ENCODE data around the gene CA11.

Gene CA11

GRCh38 chr19:48595171-48595570, 50.8 kb downstream of the CA11 start:
- TF ChIP-seq EZH2 (IDR thresholded peaks at IDR 0.05; ENCODE audit: borderline replicate concordance, low read length) (no peak), CTCF (IDR thresholded peaks at IDR 0.05; ENCODE audit: low read length) (no peak)
- H3K4me3 ChIP-seq (ENCODE audit: low read depth, low read length, poor library complexity, severe bottlenecking): no peak overlapping the region
- H3K9me2 ChIP-seq (ENCODE audit: low read depth, low read length): no peaks in the 10 kb centered on the region
- no peaks in the 10 kb centered on the region for H3K36me3 ChIP-seq (ENCODE audit: insufficient read depth, low read length)
- no peaks in the 10 kb centered on the region for H3F3A ChIP-seq (ENCODE audit: insufficient read depth, low read length)
- peaks cover 9% of the 10 kb centered on the region for H3K4me1 ChIP-seq (ENCODE audit: insufficient read depth, low read length, severe bottlenecking)
- peaks cover 4% of the 10 kb centered on the region; the same call in 1 of the 2 replicates for H3K27me3 ChIP-seq (ENCODE audit: insufficient read depth, low read length)
- H4K20me1 ChIP-seq (ENCODE audit: insufficient read depth, low read length): no peaks in the 10 kb centered on the region
- no peak overlapping the region for H2AFZ ChIP-seq (ENCODE audit: low read length)
- no peaks in the 10 kb centered on the region for H3K9me3 ChIP-seq (ENCODE audit: low read length)
- no peak overlapping the region for H3K27ac ChIP-seq (ENCODE audit: low read depth, low read length, poor library complexity, severe bottlenecking)
- no peak overlapping the region for H3K9ac ChIP-seq (ENCODE audit: low read length)
- no peaks in the 10 kb centered on the region for H3K79me2 ChIP-seq (ENCODE audit: insufficient read depth, low read length)
- H3K4me2 ChIP-seq (ENCODE audit: low read length): no peak overlapping the region

GRCh38 chr19:48591021-48591420, 55.0 kb downstream of the CA11 start:
- Histone ChIP-seq H3K4me2 (ENCODE audit: low read length) (no peak overlapping the region), H3K27me3 (ENCODE audit: insufficient read depth, low read length) (peaks cover 11% of the 10 kb centered on the region; the same call in 1 of the 2 replicates), H3F3A (ENCODE audit: insufficient read depth, low read length) (no peaks in the 10 kb centered on the region), H2AFZ (ENCODE audit: low read length) (no peak overlapping the region), H3K9me2 (ENCODE audit: low read depth, low read length) (no peaks in the 10 kb centered on the region), H3K27ac (ENCODE audit: low read depth, low read length, poor library complexity, severe bottlenecking) (no peak overlapping the region), H4K20me1 (ENCODE audit: insufficient read depth, low read length) (no peaks in the 10 kb centered on the region), H3K9me3 (ENCODE audit: low read length) (no peaks in the 10 kb centered on the region), H3K79me2 (ENCODE audit: insufficient read depth, low read length) (no peaks in the 10 kb centered on the region), H3K4me3 (ENCODE audit: low read depth, low read length, poor library complexity, severe bottlenecking) (no peak overlapping the region), H3K9ac (ENCODE audit: low read length) (no peak overlapping the region), H3K4me1 (ENCODE audit: insufficient read depth, low read length, severe bottlenecking) (peaks cover 5% of the 10 kb centered on the region), H3K36me3 (ENCODE audit: insufficient read depth, low read length) (no peaks in the 10 kb centered on the region)
- TF ChIP-seq CTCF (IDR thresholded peaks at IDR 0.05; ENCODE audit: low read length) (no peak), EZH2 (IDR thresholded peaks at IDR 0.05; ENCODE audit: borderline replicate concordance, low read length) (no peak)

GRCh38 chr19:48588670-48589401, 57.2 kb downstream of the CA11 start:
- Histone ChIP-seq H3K4me1 (ENCODE audit: insufficient read depth, low read length, severe bottlenecking) (peaks cover 5% of the 10 kb centered on the region), H3K4me2 (ENCODE audit: low read length) (peak overlapping the region; percentile 2; the same call in 1 of the 2 replicates), H3K9me3 (ENCODE audit: low read length) (no peaks in the 10 kb centered on the region), H3K79me2 (ENCODE audit: insufficient read depth, low read length) (no peaks in the 10 kb centered on the region), H2AFZ (ENCODE audit: low read length) (no peak overlapping the region), H3K9ac (ENCODE audit: low read length) (no peak overlapping the region), H3K36me3 (ENCODE audit: insufficient read depth, low read length) (no peaks in the 10 kb centered on the region), H3F3A (ENCODE audit: insufficient read depth, low read length) (no peaks in the 10 kb centered on the region), H3K27ac (ENCODE audit: low read depth, low read length, poor library complexity, severe bottlenecking) (no peak overlapping the region), H4K20me1 (ENCODE audit: insufficient read depth, low read length) (no peaks in the 10 kb centered on the region), H3K4me3 (ENCODE audit: low read depth, low read length, poor library complexity, severe bottlenecking) (peak overlapping the region; percentile 26), H3K27me3 (ENCODE audit: insufficient read depth, low read length) (peaks cover 11% of the 10 kb centered on the region; the same call in 1 of the 2 replicates), H3K9me2 (ENCODE audit: low read depth, low read length) (no peaks in the 10 kb centered on the region)
- peak; percentile 94 for TF ChIP-seq CTCF (IDR thresholded peaks at IDR 0.05; ENCODE audit: low read length)
- TF ChIP-seq EZH2 (IDR thresholded peaks at IDR 0.05; ENCODE audit: borderline replicate concordance, low read length): no peak

All from OCI-LY1 (cell line).